Panc1 (cell line): ENCODE results near the gene TBC1D2B. TPM values are rescaled to one million over a fixed set of nuclear protein-coding genes. Genes with fewer than 3 reads are reported as not detected.

Source experiments
- ATAC-seq: fragments of 200-7000 bp; cut with Tn5 transposase; 2 replicates; pipeline ENCODE4 v1.9.1; 2020; ENCODE audit warnings: mild to moderate bottlenecking, moderate library complexity
- BruUV-seq: library from RNA; stranded (reverse); fragments of 400-500 nt; replicated peaks from 2 replicates; lab custom pipeline; 2021; lab: Mats Ljungman, UMichigan
- CTCF ChIA-PET: fragments of 300-600 bp; sonication (Branson Sonifier 250); formaldehyde crosslinking; loops from one replicate; lab custom pipeline; 2022; ENCODE audit warnings: antibody characterized with exemption; lab: Charles Lee
- POLR2A ChIA-PET: fragments of 300-600 bp; sonication (Branson Sonifier 250); formaldehyde crosslinking; loops from one replicate; lab custom pipeline; 2022; ENCODE audit warnings: antibody characterized with exemption; lab: Charles Lee
- DNase-seq: peaks from one replicate; pipeline ENCODE4 v3.0.0-alpha.2; 2010; ENCODE audit warnings: low read depth, low spot score
- H3K27ac ChIP-seq: 2 replicates; pipeline ENCODE4 v1.5.1; 2011; ENCODE audit warnings: mild to moderate bottlenecking, low read length, inconsistent platforms
- H3K27me3 ChIP-seq: fragments of 200-500 bp; sonication (Bioruptor generic); 2 replicates; pipeline ENCODE4 v1.6.0; 2014; ENCODE audit warnings: low read length, inconsistent platforms; ENCODE audit not compliant: control insufficient read depth, insufficient read depth
- H3K36me3 ChIP-seq: fragments of 200-500 bp; sonication (Bioruptor generic); 2 replicates; pipeline ENCODE4 v1.5.1; 2014; ENCODE audit warnings: inconsistent platforms, mild to moderate bottlenecking, low read length, moderate library complexity; ENCODE audit not compliant: control insufficient read depth, insufficient read depth
- H3K4me1 ChIP-seq: 2 replicates; pipeline ENCODE4 v1.5.1; 2011; ENCODE audit warnings: inconsistent platforms, mild to moderate bottlenecking, low read length, moderate library complexity; ENCODE audit not compliant: control insufficient read depth, insufficient read depth
- H3K4me3 ChIP-seq, 2 experiments: 2 replicates each; pipeline ENCODE4 v1.5.1; 2011 to 2012; ENCODE audit warnings: low read depth in 2 of 2, low read length in 2 of 2, mild to moderate bottlenecking in 2 of 2, inconsistent platforms in 1 of 2, moderate library complexity in 1 of 2
- H3K9me3 ChIP-seq: fragments of 200-500 bp; sonication (Bioruptor generic); 2 replicates; pipeline ENCODE4 v1.5.1; 2014; ENCODE audit warnings: low read depth, mild to moderate bottlenecking, inconsistent platforms, low read length, moderate library complexity; ENCODE audit not compliant: control insufficient read depth, insufficient read depth
- POLR2AphosphoS5 ChIP-seq: IDR thresholded peaks from 2 replicates; pipeline ENCODE4 v1.6.1; 2012; ENCODE audit warnings: mild to moderate bottlenecking, low read depth, low read length, moderate library complexity
- REST ChIP-seq, 2 experiments: IDR thresholded peaks; 2 replicates each; pipeline ENCODE4 v1.6.1; 2011 to 2012; ENCODE audit warnings: low read depth in 2 of 2, control low read depth in 1 of 2, low read length in 1 of 2, mild to moderate bottlenecking in 1 of 2, moderate library complexity in 1 of 2; ENCODE audit not compliant: insufficient read depth in 1 of 2
- SIN3A ChIP-seq: IDR thresholded peaks from 2 replicates; pipeline ENCODE4 v1.6.1; 2012; ENCODE audit warnings: low read depth, mild to moderate bottlenecking, low read length, moderate library complexity, borderline replicate concordance; ENCODE audit not compliant: insufficient read depth
- TCF7L2 ChIP-seq: IDR thresholded peaks from 2 replicates; pipeline ENCODE4 v1.6.1; 2011; ENCODE audit warnings: mild to moderate bottlenecking, low read depth, low read length, inconsistent platforms
- in situ Hi-C: cut with HindIII; loops from 2 replicates; pipeline ENCODE4 v1.10.0; 2016; ENCODE audit warnings: low sequenced_read_pairs, low pct_unique_long_range_greater_than_20kb
- intact Hi-C: fragments of 100-400 bp; cut with micrococcal nuclease; formaldehyde crosslinking; loops from one replicate; pipeline ENCODE4 v1.10.0; 2022; ENCODE audit not compliant: unreplicated experiment
- total RNA-seq: library from RNA; stranded (reverse); gene quantifications from one replicate; pipeline ENCODE4 v1.2.1, GENCODE V29; 2021; ENCODE audit not compliant: unreplicated experiment
- TF ChIP-seq, protein P1 (sequence below): fragments of 450-650 bp; IDR thresholded peaks from 2 replicates; pipeline ENCODE4 v1.5.1; 2017; ENCODE audit warnings: mild to moderate bottlenecking

TBC1D2B gene
- total RNA-seq, 1 experiment from 2014 or later, result 59.3 TPM

GRCh38 chr15:78083687-78084448 lies 6.4 kb upstream of the TBC1D2B start:
- no TSS peak for BruUV-seq
- POLR2A ChIA-PET, result no interaction called here

GRCh38 chr15:78083186-78083585 lies 5.7 kb upstream of the TBC1D2B start:
- BruUV-seq, result no TSS peak
- Histone ChIP-seq H3K4me3 (no peak overlapping the region), H3K9me3 (no peaks in the 10 kb centered on the region), H3K4me1 (no peaks in the 10 kb centered on the region), H3K36me3 (no peaks in the 10 kb centered on the region), H3K27me3 (no peaks in the 10 kb centered on the region), H3K27ac (no peak overlapping the region)
- no peak for DNase-seq
- ChIA-PET POLR2A (no interaction called here), CTCF (interaction anchor here (0.6 kb wide), 1 partner anchor 115 kb away, joined by 4 read pairs; no protein-coding TSS in a partner anchor)
- no peak for ATAC-seq
- TF ChIP-seq SIN3A (no peak), REST (IDR thresholded peaks at IDR 0.05; ENCODE audit: insufficient read depth in 1 of 2, low read depth in 2 of 2, low read length in 1 of 2) (no peak), POLR2AphosphoS5 (no peak), TCF7L2 (no peak)
- TF ChIP-seq, protein P1, sequence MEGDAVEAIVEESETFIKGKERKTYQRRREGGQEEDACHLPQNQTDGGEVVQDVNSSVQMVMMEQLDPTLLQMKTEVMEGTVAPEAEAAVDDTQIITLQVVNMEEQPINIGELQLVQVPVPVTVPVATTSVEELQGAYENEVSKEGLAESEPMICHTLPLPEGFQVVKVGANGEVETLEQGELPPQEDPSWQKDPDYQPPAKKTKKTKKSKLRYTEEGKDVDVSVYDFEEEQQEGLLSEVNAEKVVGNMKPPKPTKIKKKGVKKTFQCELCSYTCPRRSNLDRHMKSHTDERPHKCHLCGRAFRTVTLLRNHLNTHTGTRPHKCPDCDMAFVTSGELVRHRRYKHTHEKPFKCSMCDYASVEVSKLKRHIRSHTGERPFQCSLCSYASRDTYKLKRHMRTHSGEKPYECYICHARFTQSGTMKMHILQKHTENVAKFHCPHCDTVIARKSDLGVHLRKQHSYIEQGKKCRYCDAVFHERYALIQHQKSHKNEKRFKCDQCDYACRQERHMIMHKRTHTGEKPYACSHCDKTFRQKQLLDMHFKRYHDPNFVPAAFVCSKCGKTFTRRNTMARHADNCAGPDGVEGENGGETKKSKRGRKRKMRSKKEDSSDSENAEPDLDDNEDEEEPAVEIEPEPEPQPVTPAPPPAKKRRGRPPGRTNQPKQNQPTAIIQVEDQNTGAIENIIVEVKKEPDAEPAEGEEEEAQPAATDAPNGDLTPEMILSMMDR, result no peak
- intact Hi-C loops (no loop called here), in situ Hi-C loops (no loop called here)

More at GRCh38 chr15:78083687-78084448, 6.4 kb upstream of the TBC1D2B start:
- H3K4me3 ChIP-seq, result no peak overlapping the region
- H3K9me3 ChIP-seq, result no peaks in the 10 kb centered on the region
- no peak overlapping the region for H3K27ac ChIP-seq
- DNase-seq, result no peak
- H3K36me3 ChIP-seq, result no peaks in the 10 kb centered on the region
- TF ChIP-seq POLR2AphosphoS5 (no peak), SIN3A (no peak), TCF7L2 (no peak), REST (IDR thresholded peaks at IDR 0.05; ENCODE audit: insufficient read depth in 1 of 2, low read depth in 2 of 2, low read length in 1 of 2) (no peak)
- TF ChIP-seq, protein P1, result no peak
- H3K27me3 ChIP-seq, result no peaks in the 10 kb centered on the region
- ATAC-seq, result no peak
- no peaks in the 10 kb centered on the region for H3K4me1 ChIP-seq
- intact Hi-C loops, result no loop called here
- in situ Hi-C loops, result no loop called here
- CTCF ChIA-PET, result no interaction called here
